Uterus (tissue), 2 donors: ENCODE data around the gene AIG1.

Source experiments
- POLR2A ChIP-seq, 2 donors: fragments of 450-650 bp; IDR thresholded peaks; one replicate each; pipeline ENCODE4 v1.6.1; 2016; ENCODE audit warnings: antibody characterized with exemption in 2 of 2, mild to moderate bottlenecking in 1 of 2, moderate library complexity in 1 of 2
- TF ChIP-seq, protein P1 (sequence below), 4 experiments: fragments of 200-600 bp in 2 of 4; fragments of 450-650 bp in 2 of 4; sonication (generic) in 2 of 4; IDR thresholded peaks; one replicate each; pipeline ENCODE4 v1.5.1; 2016 to 2019; ENCODE audit warnings: antibody characterized with exemption in 4 of 4, mild to moderate bottlenecking in 2 of 4, moderate library complexity in 1 of 4

DNA sequence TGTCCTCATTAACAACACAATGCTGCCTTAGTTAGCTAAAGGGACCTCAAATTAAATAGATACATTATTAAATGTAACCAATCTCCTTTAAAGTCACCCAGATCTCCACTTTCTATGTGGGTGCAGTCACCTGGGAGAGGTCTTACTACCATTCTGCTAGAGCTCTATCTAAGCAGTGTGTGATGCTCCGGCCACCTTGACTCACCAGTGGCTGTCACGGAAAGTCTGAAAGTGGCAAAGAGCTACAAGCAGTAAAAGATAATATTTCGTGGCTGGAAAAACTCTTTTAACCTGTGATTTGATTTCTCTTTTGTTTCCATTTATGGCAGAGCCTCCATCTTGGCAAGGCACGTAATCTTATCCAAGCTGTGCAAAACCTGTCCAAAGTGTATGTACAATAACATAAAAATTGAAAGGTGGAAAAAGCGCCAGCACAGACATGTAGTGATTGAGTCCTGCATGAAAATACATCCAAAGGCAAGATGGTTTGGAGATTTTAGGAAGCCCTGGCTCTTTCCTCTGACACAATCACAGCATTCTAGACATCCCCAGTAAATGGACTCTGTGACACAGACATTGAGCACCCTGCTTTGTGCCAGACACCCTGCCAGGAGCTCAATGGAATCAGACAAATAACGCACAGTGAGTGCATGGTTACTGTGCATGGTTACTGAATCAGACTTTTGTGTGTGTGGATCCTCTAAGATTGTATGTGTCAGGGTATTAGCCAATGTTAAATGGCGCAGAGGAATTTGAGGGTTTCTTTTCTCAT, 273.2 kb downstream of the AIG1 start:
- TF ChIP-seq POLR2A (IDR thresholded peaks at IDR 0.05), result no peak
- TF ChIP-seq, protein P1, sequence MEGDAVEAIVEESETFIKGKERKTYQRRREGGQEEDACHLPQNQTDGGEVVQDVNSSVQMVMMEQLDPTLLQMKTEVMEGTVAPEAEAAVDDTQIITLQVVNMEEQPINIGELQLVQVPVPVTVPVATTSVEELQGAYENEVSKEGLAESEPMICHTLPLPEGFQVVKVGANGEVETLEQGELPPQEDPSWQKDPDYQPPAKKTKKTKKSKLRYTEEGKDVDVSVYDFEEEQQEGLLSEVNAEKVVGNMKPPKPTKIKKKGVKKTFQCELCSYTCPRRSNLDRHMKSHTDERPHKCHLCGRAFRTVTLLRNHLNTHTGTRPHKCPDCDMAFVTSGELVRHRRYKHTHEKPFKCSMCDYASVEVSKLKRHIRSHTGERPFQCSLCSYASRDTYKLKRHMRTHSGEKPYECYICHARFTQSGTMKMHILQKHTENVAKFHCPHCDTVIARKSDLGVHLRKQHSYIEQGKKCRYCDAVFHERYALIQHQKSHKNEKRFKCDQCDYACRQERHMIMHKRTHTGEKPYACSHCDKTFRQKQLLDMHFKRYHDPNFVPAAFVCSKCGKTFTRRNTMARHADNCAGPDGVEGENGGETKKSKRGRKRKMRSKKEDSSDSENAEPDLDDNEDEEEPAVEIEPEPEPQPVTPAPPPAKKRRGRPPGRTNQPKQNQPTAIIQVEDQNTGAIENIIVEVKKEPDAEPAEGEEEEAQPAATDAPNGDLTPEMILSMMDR (IDR thresholded peaks at IDR 0.05), result no peak
